Bronchial epithelial cell (primary cell): ENCODE results near the gene SMIM28. TPM values are rescaled to one million over a fixed set of nuclear protein-coding genes. Genes with fewer than 3 reads are reported as not detected.

ENCODE experiments used
- DNase-seq: peaks from one replicate; pipeline ENCODE4 v3.0.0-alpha.2; 2010; ENCODE audit warnings: low read depth
- FAIRE-seq: peaks from 2 replicates; lab custom pipeline; 2011; peaks lifted over from hg19 to GRCh38; lab: Jason Lieb, UNC
- H3K27me3 ChIP-seq: 2 replicates; pipeline ENCODE4 v1.5.1; 2011; ENCODE audit warnings: low read length; ENCODE audit not compliant: control insufficient read depth, insufficient read depth
- H3K36me3 ChIP-seq: 2 replicates; pipeline ENCODE4 v1.5.1; 2011; ENCODE audit warnings: low read length; ENCODE audit not compliant: control insufficient read depth, insufficient read depth
- H3K4me3 ChIP-seq: 2 replicates; pipeline ENCODE4 v1.5.1; 2011; ENCODE audit warnings: mild to moderate bottlenecking, low read depth, low read length, control low read depth
- total RNA-seq: library from RNA; depleted of rRNA; stranded (reverse); fragments of >200 nt; gene quantifications from 2 replicates; pipeline ENCODE4 v1.2.1, GENCODE V29; 2014
- TF ChIP-seq, protein P1 (sequence below): IDR thresholded peaks from 2 replicates; pipeline ENCODE4 v1.5.1; 2011; ENCODE audit warnings: mild to moderate bottlenecking, moderate library complexity, low read length, control low read depth, inconsistent platforms; ENCODE audit not compliant: insufficient read depth, severe bottlenecking

Gene SMIM28
- total RNA-seq, 1 donor from 2014 or later = not detected

DNA sequence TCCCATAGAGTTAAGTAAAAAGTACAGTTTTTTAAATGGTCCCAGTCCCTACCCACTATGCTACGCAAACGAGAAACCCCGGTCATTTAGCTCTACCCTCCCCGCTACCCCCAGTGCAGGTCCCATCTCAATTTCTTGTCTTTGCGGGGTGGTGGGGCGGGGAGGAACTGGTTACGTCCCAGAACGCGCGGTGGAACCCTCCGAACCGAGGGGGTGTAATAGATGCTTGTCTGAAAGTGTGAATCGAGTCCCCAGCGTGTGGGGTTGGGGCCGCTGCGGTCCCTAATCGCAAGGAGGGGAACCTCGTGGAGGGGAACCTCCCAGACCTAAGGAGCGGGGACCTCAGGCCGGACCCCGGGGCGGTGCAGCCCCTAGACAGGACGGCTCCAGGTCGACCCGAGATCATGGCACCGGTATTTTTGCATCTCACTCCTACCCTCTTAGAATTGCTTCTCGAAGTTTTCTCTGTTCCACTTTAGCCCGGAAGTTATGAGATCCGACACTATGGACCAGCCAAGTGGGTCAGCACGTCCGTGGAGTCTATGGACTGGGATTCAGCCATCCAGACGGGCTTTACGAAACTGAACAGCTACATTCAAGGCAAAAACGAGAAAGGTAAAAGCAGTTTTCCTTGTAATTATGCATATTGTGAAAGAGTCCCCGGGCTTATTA lies 27.1 kb downstream of the SMIM28 start:
- TF ChIP-seq, protein P1, sequence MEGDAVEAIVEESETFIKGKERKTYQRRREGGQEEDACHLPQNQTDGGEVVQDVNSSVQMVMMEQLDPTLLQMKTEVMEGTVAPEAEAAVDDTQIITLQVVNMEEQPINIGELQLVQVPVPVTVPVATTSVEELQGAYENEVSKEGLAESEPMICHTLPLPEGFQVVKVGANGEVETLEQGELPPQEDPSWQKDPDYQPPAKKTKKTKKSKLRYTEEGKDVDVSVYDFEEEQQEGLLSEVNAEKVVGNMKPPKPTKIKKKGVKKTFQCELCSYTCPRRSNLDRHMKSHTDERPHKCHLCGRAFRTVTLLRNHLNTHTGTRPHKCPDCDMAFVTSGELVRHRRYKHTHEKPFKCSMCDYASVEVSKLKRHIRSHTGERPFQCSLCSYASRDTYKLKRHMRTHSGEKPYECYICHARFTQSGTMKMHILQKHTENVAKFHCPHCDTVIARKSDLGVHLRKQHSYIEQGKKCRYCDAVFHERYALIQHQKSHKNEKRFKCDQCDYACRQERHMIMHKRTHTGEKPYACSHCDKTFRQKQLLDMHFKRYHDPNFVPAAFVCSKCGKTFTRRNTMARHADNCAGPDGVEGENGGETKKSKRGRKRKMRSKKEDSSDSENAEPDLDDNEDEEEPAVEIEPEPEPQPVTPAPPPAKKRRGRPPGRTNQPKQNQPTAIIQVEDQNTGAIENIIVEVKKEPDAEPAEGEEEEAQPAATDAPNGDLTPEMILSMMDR = no peak
- peak overlapping the region; percentile 76 for H3K4me3 ChIP-seq
- peaks cover 14% of the 10 kb centered on the region for H3K36me3 ChIP-seq
- FAIRE-seq = no peak
- DNase-seq = no peak
- H3K27me3 ChIP-seq = no peaks in the 10 kb centered on the region

- FAIRE-seq (no peak), DNase-seq (no peak)
- Histone ChIP-seq H3K27me3 (no peaks in the 10 kb centered on the region), H3K4me3 (no peak overlapping the region), H3K36me3 (peaks cover 14% of the 10 kb centered on the region)
- TF ChIP-seq, protein P1 = no peak
These were observed 28.2 kb downstream of the SMIM28 start for GRCh38 chr6:138405816-138406413.

DNA sequence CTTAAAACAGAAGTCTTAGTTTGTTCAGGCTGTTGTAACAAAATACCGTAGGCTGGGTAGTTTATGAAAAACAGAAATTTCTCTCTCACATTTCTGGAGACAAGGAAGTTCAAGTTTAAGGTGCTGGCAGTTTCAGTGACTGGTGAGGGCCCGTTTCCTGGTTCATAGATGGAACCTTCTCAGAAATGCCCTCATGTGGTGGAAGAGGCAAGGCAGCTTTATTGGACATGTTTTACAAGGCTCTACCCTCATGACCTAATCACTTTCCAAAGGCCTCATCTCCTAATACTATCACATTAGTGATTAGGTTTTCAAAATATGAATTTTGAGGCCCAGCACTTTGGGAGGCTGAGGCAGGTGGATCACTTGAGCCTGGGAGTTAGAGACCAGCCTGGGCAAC lies 28.7 kb downstream of the SMIM28 start:
- DNase-seq (no peak), FAIRE-seq (no peak)
- Histone ChIP-seq H3K27me3 (no peaks in the 10 kb centered on the region), H3K36me3 (peaks cover 14% of the 10 kb centered on the region), H3K4me3 (no peak overlapping the region)
- TF ChIP-seq, protein P1 = peak; percentile 17

- DNase-seq = peak; percentile 82
- Histone ChIP-seq H3K4me3 (no peak overlapping the region), H3K27me3 (no peaks in the 10 kb centered on the region), H3K36me3 (peaks cover 20% of the 10 kb centered on the region)
- FAIRE-seq = no peak
- TF ChIP-seq, protein P1 = no peak
These were observed 32.5 kb downstream of the SMIM28 start for GRCh38 chr6:138410048-138410735.

DNA sequence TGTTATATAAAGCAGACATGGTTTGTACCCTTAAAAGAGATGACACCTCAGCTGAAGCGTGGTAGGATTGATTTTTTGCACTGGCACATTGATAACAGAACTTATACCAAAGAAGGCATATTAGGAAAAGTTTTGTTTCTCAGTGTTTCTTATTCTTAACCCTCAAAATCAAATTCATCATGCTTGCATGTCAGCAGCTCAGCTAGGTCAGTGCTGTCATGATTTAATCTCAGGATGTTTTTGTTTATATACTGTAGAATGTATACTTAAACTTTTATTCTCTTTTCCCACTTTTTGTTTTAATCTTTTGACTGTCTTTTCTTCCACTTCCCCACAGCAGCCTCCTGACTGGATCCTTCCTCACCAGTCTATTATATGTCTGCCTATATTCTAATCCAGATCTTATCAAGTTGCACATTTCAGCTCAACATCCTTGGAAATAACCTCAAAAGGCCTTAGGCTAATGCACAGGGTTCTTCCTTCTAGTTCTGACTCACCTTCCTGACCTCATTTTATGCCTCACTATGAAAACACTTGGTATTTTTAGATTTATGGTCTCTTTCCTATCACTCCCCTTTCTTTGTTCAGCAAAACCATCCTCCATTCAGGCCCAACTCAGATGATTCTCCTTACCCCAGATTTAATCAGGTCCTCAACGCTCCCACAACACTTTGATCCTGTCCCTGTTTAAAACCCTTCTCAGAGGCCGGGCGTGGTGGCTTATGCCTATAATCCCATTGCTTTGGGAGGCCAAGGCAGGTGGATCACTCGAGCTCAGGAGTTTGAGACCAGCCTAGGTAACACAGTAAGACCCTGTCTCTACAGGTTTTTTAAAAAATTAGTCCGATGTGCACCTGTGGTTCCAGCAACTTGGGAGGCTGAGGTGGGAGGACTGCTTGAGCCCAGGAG lies 33.5 kb downstream of the SMIM28 start:
- H3K27me3 ChIP-seq = no peaks in the 10 kb centered on the region
- FAIRE-seq (no peak), DNase-seq (peak; percentile 95)

More for the DNA sequence above, 33.5 kb downstream of the SMIM28 start:
- Histone ChIP-seq H3K36me3 (peaks cover 18% of the 10 kb centered on the region), H3K4me3 (no peak overlapping the region)
- TF ChIP-seq, protein P1 = no peak
